ENCODE measurements around the gene LPA. TPM values are rescaled to one million over a fixed set of nuclear protein-coding genes. Genes with fewer than 3 reads are reported as not detected.

LPA gene
- total RNA-seq, 1 experiment from 2014 or later, result not detected

DNA sequence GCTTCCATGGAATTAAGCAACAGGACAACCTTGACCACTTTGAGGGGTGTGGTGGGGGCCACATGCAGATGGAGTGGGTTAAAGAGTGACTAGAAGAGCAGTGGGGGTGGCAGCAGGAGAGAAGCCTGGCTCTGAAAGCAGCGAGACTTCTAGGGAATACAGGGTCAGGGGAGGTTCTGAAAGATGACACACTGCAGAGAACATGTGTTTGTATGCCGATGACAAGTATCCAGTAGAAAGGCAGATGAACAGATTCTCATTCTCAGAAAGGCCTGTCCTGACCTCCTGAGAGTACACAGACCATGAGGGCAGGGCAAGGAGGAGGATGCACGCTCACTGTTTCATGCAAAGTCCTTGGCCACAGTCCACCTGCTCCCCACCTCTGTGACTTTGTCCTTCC lies 2.9 kb downstream of the LPA start:
- DNase-seq, result no peak
- intact Hi-C loops (cut with micrococcal nuclease; ENCODE audit: unreplicated experiment), result no loop called here
- ChIA-PET CTCF (no interaction called here), POLR2A (ENCODE audit: unreplicated experiment) (no interaction called here)
- BruUV-seq (replicated peaks), result no TSS peak
- no peaks in the 10 kb centered on the region for H3K4me1 ChIP-seq (replicated peaks; ENCODE audit: insufficient read depth)
- no peak overlapping the region for H3K27ac ChIP-seq
- no peaks in the 10 kb centered on the region for H3K9me3 ChIP-seq (ENCODE audit: insufficient read depth, low read depth)
- H4K20me1 ChIP-seq (ENCODE audit: insufficient read depth), result no peaks in the 10 kb centered on the region
- H3K9me2 ChIP-seq (ENCODE audit: insufficient read depth), result no peaks in the 10 kb centered on the region
- TF ChIP-seq EZH2 (IDR thresholded peaks at IDR 0.05; ENCODE audit: low read depth), result no peak
- TF ChIP-seq, protein P1, sequence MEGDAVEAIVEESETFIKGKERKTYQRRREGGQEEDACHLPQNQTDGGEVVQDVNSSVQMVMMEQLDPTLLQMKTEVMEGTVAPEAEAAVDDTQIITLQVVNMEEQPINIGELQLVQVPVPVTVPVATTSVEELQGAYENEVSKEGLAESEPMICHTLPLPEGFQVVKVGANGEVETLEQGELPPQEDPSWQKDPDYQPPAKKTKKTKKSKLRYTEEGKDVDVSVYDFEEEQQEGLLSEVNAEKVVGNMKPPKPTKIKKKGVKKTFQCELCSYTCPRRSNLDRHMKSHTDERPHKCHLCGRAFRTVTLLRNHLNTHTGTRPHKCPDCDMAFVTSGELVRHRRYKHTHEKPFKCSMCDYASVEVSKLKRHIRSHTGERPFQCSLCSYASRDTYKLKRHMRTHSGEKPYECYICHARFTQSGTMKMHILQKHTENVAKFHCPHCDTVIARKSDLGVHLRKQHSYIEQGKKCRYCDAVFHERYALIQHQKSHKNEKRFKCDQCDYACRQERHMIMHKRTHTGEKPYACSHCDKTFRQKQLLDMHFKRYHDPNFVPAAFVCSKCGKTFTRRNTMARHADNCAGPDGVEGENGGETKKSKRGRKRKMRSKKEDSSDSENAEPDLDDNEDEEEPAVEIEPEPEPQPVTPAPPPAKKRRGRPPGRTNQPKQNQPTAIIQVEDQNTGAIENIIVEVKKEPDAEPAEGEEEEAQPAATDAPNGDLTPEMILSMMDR (conservative IDR thresholded peaks at IDR 0.05), result no peak
- no peaks in the 10 kb centered on the region for H3K36me3 ChIP-seq (ENCODE audit: low read depth)
- H3K4me3 ChIP-seq, result no peak overlapping the region
- no peaks in the 10 kb centered on the region for H3K79me2 ChIP-seq (ENCODE audit: low read depth)
- H3K27me3 ChIP-seq (ENCODE audit: insufficient read depth, low read depth), result no peaks in the 10 kb centered on the region
- H2AFZ ChIP-seq, result no peak overlapping the region
- no peak overlapping the region for H3K4me2 ChIP-seq
- H3F3A ChIP-seq (ENCODE audit: insufficient read depth, low read depth), result no peaks in the 10 kb centered on the region

DNA sequence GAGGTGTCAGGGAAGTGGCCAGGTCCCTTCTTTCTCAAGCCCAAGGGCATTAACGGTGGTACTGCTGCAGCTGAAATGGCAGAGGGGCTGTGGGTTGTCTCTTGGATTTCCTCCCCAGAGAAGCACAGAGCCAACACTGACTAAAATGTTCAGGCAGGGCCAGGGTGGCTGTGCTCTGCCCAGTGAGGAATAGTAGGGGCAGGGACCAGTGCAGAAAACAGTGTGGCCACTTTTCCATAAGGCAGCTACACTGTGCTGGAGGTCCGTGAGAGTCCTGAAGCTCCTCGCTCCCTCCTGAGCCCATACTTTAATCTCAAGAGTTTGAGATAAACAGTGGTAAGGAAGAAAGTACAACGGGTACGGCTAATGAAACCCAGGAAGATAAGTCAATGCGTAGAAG lies 4.5 kb downstream of the LPA start:
- no peaks in the 10 kb centered on the region for H3K27me3 ChIP-seq (ENCODE audit: insufficient read depth, low read depth)
- no peaks in the 10 kb centered on the region for H3F3A ChIP-seq (ENCODE audit: insufficient read depth, low read depth)
- no peak overlapping the region for H3K27ac ChIP-seq
- H3K79me2 ChIP-seq (ENCODE audit: low read depth), result no peaks in the 10 kb centered on the region
- H3K9me3 ChIP-seq (ENCODE audit: insufficient read depth, low read depth), result no peaks in the 10 kb centered on the region
- H3K4me2 ChIP-seq, result no peak overlapping the region
- TF ChIP-seq EZH2 (IDR thresholded peaks at IDR 0.05; ENCODE audit: low read depth), result no peak
- TF ChIP-seq, protein P1 (conservative IDR thresholded peaks at IDR 0.05), result no peak
- DNase-seq, result no peak
- no peak overlapping the region for H2AFZ ChIP-seq
- CTCF ChIA-PET, result no interaction called here
- no peaks in the 10 kb centered on the region for H3K4me1 ChIP-seq (replicated peaks; ENCODE audit: insufficient read depth)
- POLR2A ChIA-PET (ENCODE audit: unreplicated experiment), result no interaction called here
- H4K20me1 ChIP-seq (ENCODE audit: insufficient read depth), result no peaks in the 10 kb centered on the region
- intact Hi-C loops (cut with micrococcal nuclease; ENCODE audit: unreplicated experiment), result no loop called here
- H3K9me2 ChIP-seq (ENCODE audit: insufficient read depth), result no peaks in the 10 kb centered on the region
- no TSS peak for BruUV-seq (replicated peaks)
- H3K36me3 ChIP-seq (ENCODE audit: low read depth), result no peaks in the 10 kb centered on the region
- H3K4me3 ChIP-seq, result no peak overlapping the region

DNA sequence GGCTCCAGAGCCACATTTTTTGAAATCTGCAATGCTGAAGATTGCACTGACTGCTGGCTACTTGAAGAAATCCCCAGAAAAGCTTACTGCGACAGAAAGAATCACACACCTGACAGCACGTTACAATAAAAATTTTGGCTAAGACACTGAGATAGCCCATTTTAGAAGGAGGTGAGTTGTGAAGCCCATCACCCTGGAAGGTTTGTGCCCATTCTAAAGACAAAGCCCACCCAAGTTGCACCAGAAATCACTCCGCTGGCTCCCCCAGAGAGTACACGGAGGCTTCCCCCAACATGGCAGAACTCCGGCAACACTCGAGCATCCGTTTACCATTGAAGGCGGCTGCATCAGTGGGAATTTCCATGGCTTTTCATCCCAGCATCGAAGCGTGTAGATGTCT lies 29.4 kb downstream of the LPA start:
- Histone ChIP-seq H3F3A (ENCODE audit: insufficient read depth, low read depth) (no peaks in the 10 kb centered on the region), H3K27ac (no peak overlapping the region), H3K27me3 (ENCODE audit: insufficient read depth, low read depth) (peaks cover 5% of the 10 kb centered on the region; the same call in 1 of the 2 replicates), H3K9me3 (ENCODE audit: insufficient read depth, low read depth) (no peaks in the 10 kb centered on the region), H3K36me3 (ENCODE audit: low read depth) (no peaks in the 10 kb centered on the region), H4K20me1 (ENCODE audit: insufficient read depth) (no peaks in the 10 kb centered on the region), H3K4me1 (replicated peaks; ENCODE audit: insufficient read depth) (no peaks in the 10 kb centered on the region), H3K4me2 (no peak overlapping the region), H3K4me3 (no peak overlapping the region), H3K79me2 (ENCODE audit: low read depth) (no peaks in the 10 kb centered on the region), H3K9me2 (ENCODE audit: insufficient read depth) (no peaks in the 10 kb centered on the region), H2AFZ (no peak overlapping the region)
- intact Hi-C loops (cut with micrococcal nuclease; ENCODE audit: unreplicated experiment), result no loop called here
- ChIA-PET POLR2A (ENCODE audit: unreplicated experiment) (no interaction called here), CTCF (no interaction called here)
- TF ChIP-seq, protein P1 (conservative IDR thresholded peaks at IDR 0.05), result no peak
- TF ChIP-seq EZH2 (IDR thresholded peaks at IDR 0.05; ENCODE audit: low read depth), result no peak
- no peak for DNase-seq
- no TSS peak for BruUV-seq (replicated peaks)

Data from PC-9 (cell line).